ENCODE measurements around the gene DMXL2.
"Not testable (repeated sequence)": the region's sequence is repeated elsewhere in the genome, so short reads cannot be mapped to it uniquely, and the experiment has no call there.

The DMXL2 gene

GRCh38 chr15:51622604-51623370, at the start of gene DMXL2:
TSS of gene DMXL2 (minus strand) at chr15:51622771. CDS start at chr15:51622545, 226 bp downstream.
- DNase-seq (ENCODE audit: low read depth, low spot score) = peak; percentile 10

GRCh38 chr15:51672155-51672687, 49.6 kb upstream of the DMXL2 start:
- DNase-seq (ENCODE audit: low read depth, low spot score) = no peak

- no peak for DNase-seq (ENCODE audit: low read depth, low spot score)
Observed at GRCh38 chr15:51669381-51669780, 46.8 kb upstream of the DMXL2 start.

GRCh38 chr15:51668446-51668845, 45.9 kb upstream of the DMXL2 start:
- DNase-seq (ENCODE audit: low read depth, low spot score) = no peak

- no peak for DNase-seq (ENCODE audit: low read depth, low spot score)
Observed at GRCh38 chr15:51667478-51667877, 44.9 kb upstream of the DMXL2 start.

GRCh38 chr15:51661072-51661471, 38.5 kb upstream of the DMXL2 start:
- no peak for DNase-seq (ENCODE audit: low read depth, low spot score)

GRCh38 chr15:51658664-51659063, 36.1 kb upstream of the DMXL2 start:
- DNase-seq (ENCODE audit: low read depth, low spot score) = no peak

GRCh38 chr15:51655401-51656057, 33.0 kb upstream of the DMXL2 start:
- not testable (repeated sequence) for DNase-seq (ENCODE audit: low read depth, low spot score)

- DNase-seq (ENCODE audit: low read depth, low spot score) = no peak
Observed at GRCh38 chr15:51652084-51652668, 29.6 kb upstream of the DMXL2 start.

- DNase-seq (ENCODE audit: low read depth, low spot score) = peak; percentile 33
Observed at GRCh38 chr15:51649659-51650521, 27.3 kb upstream of the DMXL2 start.

GRCh38 chr15:51648643-51649042, 26.1 kb upstream of the DMXL2 start:
- not testable (repeated sequence) for DNase-seq (ENCODE audit: low read depth, low spot score)

- not testable (repeated sequence) for DNase-seq (ENCODE audit: low read depth, low spot score)
Observed at GRCh38 chr15:51648101-51648500, 25.5 kb upstream of the DMXL2 start.

- no peak for DNase-seq (ENCODE audit: low read depth, low spot score)
Observed at GRCh38 chr15:51647128-51647562, 24.6 kb upstream of the DMXL2 start.

- no peak for DNase-seq (ENCODE audit: low read depth, low spot score)
Observed at GRCh38 chr15:51642696-51643095, 20.1 kb upstream of the DMXL2 start.

- no peak for DNase-seq (ENCODE audit: low read depth, low spot score)
Observed at GRCh38 chr15:51641490-51642130, 19.0 kb upstream of the DMXL2 start.

- no peak for DNase-seq (ENCODE audit: low read depth, low spot score)
Observed at GRCh38 chr15:51634591-51635198, 12.1 kb upstream of the DMXL2 start.

- no peak for DNase-seq (ENCODE audit: low read depth, low spot score)
Observed at GRCh38 chr15:51629612-51630011, 7.0 kb upstream of the DMXL2 start.

- DNase-seq (ENCODE audit: low read depth, low spot score) = no peak
Observed at GRCh38 chr15:51625236-51625635, 2.7 kb upstream of the DMXL2 start.

GRCh38 chr15:51624022-51624421, 1.5 kb upstream of the DMXL2 start:
- no peak for DNase-seq (ENCODE audit: low read depth, low spot score)

- DNase-seq (ENCODE audit: low read depth, low spot score) = no peak
Observed at GRCh38 chr15:51623386-51623938, 891 bp upstream of the DMXL2 start.
